Tibial nerve (tissue), 4 donors: ENCODE measurements around the gene ENTPD1. TPM values are rescaled to one million over a fixed set of nuclear protein-coding genes. Genes with fewer than 3 reads are reported as not detected.

Source experiments
- DNase-seq, 2 donors: peaks; one replicate each; pipeline ENCODE4 v3.0.0-alpha.2; 2019; ENCODE audit warnings: low spot score in 2 of 2
- H3K27ac ChIP-seq, 4 donors: fragments of 200-600 bp; sonication (generic) in 3 of 4; one replicate each; pipeline ENCODE4 v1.5.1; 2017 to 2019; ENCODE audit warnings: mild to moderate bottlenecking in 1 of 4
- H3K27me3 ChIP-seq, 2 donors: fragments of 200-600 bp; sonication (generic) in 1 of 2; one replicate each; pipeline versions ENCODE4 v1.5.1 to v1.6.0; 2017 to 2019
- H3K36me3 ChIP-seq, 3 donors: fragments of 200-600 bp; sonication (generic); one replicate each; pipeline ENCODE4 v1.5.1; 2018 to 2019
- H3K4me1 ChIP-seq, 4 donors: fragments of 200-600 bp; sonication (generic) in 3 of 4; one replicate each; pipeline ENCODE4 v1.5.1; 2017 to 2019
- H3K4me3 ChIP-seq, 4 donors: fragments of 200-600 bp; sonication (generic) in 3 of 4; one replicate each; pipeline ENCODE4 v1.5.1; 2017 to 2019; ENCODE audit warnings: mild to moderate bottlenecking in 1 of 4, moderate library complexity in 1 of 4
- H3K9me3 ChIP-seq, 4 donors: fragments of 200-600 bp; sonication (generic) in 3 of 4; one replicate each; pipeline ENCODE4 v1.5.1; 2017 to 2019
- EP300 ChIP-seq, 2 donors: sonication (generic); formaldehyde crosslinking; IDR thresholded peaks; one replicate each; pipeline ENCODE4 v1.6.1; 2017; ENCODE audit warnings: antibody characterized with exemption in 2 of 2, mild to moderate bottlenecking in 1 of 2
- POLR2A ChIP-seq, 2 donors: fragments of 450-650 bp; IDR thresholded peaks; one replicate each; pipeline ENCODE4 v1.6.1; 2017; ENCODE audit warnings: antibody characterized with exemption in 2 of 2, mild to moderate bottlenecking in 2 of 2, moderate library complexity in 2 of 2
- WGBS, 2 donors: methylation state at CpG; one replicate each; pipeline ENCODE4 v1.1.5; 2018; 5-methylcytosine and 5-hydroxymethylcytosine counted together
- total RNA-seq, 4 donors: library from RNA; depleted of rRNA; stranded (reverse); fragments of >200 nt; gene quantifications; one replicate each; pipeline ENCODE4 v1.1.0, GENCODE V29; 2016
- TF ChIP-seq, protein P1 (sequence below), 5 experiments: fragments of 200-600 bp in 3 of 5; fragments of 450-650 bp in 2 of 5; sonication (generic) in 3 of 5; IDR thresholded peaks; one replicate each; pipeline ENCODE4 v1.5.1; 2016 to 2019; ENCODE audit warnings: antibody characterized with exemption in 5 of 5, mild to moderate bottlenecking in 3 of 5, moderate library complexity in 2 of 5

Gene ENTPD1
- total RNA-seq, 4 donors from 2014 or later = 12.6 to 33.0 (median 26.1) TPM

DNA sequence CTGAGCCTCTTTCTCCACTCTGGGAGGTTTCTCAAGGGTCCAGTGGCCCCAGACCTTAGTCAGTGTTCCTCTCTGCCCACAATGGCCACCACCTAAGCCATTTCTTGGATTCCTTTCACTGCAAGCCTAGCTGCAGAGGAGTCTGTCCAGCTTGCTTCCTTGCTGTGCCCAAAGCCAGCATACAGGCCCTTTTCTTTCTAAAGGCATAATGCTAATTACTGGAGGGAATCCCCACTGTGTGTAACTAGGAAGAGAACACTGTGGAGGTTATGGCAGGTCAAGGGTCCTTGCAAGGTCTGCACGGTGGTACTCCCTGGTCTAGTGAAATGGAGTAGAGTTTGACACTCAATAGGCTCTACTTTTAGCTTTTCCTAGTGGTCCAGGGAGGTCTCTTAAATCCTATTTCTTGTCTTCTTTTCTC is 81.4 kb downstream of the ENTPD1 start:
- whole genome bisulfite sequencing, 2 donors = 60 to 61% methylated on average over 1 of the region's 1 CpG
- Histone ChIP-seq H3K27ac (peak overlapping the region in 2 of 4 donors; percentile 18 to 44), H3K4me1 (peaks cover 0 to 20% (median 16%) of the 10 kb centered on the region in 4 donors)

DNA sequence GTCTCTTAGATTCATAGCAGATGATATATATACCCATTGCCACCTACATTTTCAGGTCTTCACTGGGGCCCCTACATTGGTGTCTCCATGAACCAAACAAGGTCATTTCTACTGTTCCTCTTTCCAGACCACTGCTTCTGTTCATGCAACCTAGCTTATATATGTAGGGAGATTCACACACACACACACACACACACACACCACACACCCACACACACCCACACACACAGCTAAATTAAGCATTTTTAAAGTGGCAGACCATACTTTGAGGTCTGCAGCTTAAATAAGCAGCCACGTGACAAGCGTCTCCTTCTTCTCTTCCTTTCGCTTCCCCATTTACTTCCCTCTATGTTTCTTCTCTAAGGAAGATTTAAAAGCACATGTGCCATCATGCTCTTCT is 81.8 kb downstream of the ENTPD1 start:
- H3K4me3 ChIP-seq = no peak overlapping the region
- WGBS, 2 donors = 78 to 91% methylated on average over 3 of the region's 3 CpGs
- no peaks in the 10 kb centered on the region for H3K9me3 ChIP-seq
- H3K27ac ChIP-seq = no peak overlapping the region
- no peak for TF ChIP-seq EP300 (IDR thresholded peaks at IDR 0.05)
- TF ChIP-seq, protein P1, sequence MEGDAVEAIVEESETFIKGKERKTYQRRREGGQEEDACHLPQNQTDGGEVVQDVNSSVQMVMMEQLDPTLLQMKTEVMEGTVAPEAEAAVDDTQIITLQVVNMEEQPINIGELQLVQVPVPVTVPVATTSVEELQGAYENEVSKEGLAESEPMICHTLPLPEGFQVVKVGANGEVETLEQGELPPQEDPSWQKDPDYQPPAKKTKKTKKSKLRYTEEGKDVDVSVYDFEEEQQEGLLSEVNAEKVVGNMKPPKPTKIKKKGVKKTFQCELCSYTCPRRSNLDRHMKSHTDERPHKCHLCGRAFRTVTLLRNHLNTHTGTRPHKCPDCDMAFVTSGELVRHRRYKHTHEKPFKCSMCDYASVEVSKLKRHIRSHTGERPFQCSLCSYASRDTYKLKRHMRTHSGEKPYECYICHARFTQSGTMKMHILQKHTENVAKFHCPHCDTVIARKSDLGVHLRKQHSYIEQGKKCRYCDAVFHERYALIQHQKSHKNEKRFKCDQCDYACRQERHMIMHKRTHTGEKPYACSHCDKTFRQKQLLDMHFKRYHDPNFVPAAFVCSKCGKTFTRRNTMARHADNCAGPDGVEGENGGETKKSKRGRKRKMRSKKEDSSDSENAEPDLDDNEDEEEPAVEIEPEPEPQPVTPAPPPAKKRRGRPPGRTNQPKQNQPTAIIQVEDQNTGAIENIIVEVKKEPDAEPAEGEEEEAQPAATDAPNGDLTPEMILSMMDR (IDR thresholded peaks at IDR 0.05) = no peak
- TF ChIP-seq POLR2A (IDR thresholded peaks at IDR 0.05) = no peak
- peak in 1 of 2 donors; percentile 26 for DNase-seq
- no peaks in the 10 kb centered on the region for H3K36me3 ChIP-seq
- H3K4me1 ChIP-seq = peaks cover 0 to 16% (median 14%) of the 10 kb centered on the region in 4 donors
- no peaks in the 10 kb centered on the region for H3K27me3 ChIP-seq

More for the DNA sequence above, 81.4 kb downstream of the ENTPD1 start:
- no peaks in the 10 kb centered on the region for H3K27me3 ChIP-seq
- no peak overlapping the region for H3K4me3 ChIP-seq
- DNase-seq = no peak
- no peaks in the 10 kb centered on the region for H3K36me3 ChIP-seq
- TF ChIP-seq EP300 (IDR thresholded peaks at IDR 0.05) (no peak), POLR2A (IDR thresholded peaks at IDR 0.05) (no peak)
- TF ChIP-seq, protein P1 (IDR thresholded peaks at IDR 0.05) = no peak
- H3K9me3 ChIP-seq = no peaks in the 10 kb centered on the region

DNA sequence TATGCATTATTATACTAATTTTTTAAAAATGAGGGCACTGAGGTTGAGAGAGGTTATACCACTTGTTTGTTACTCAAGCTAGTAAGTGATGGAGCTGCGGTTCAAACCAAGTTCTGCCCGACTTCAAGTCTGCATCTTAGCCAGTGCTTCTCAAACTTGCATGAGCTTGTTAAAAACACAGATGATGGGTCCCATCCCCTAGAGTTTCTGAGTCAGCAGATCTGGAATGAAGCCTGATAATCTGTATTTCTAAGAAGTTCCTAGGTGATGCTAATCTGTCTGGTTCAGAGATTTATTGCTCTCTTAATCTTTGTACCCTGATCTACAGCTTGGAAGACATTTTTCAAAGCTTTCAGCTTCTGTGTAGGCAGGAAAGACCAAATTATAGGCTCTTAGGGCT is 84.2 kb downstream of the ENTPD1 start:
- no peaks in the 10 kb centered on the region for H3K27me3 ChIP-seq
- H3K9me3 ChIP-seq = no peaks in the 10 kb centered on the region
- peaks cover 0 to under 1% (median 0%) of the 10 kb centered on the region in 3 donors for H3K36me3 ChIP-seq
- DNase-seq = no peak
- WGBS, 2 donors = 85 to 96% methylated on average over 2 of the region's 2 CpGs
- no peak overlapping the region for H3K4me3 ChIP-seq
- no peak for TF ChIP-seq EP300 (IDR thresholded peaks at IDR 0.05)
- TF ChIP-seq, protein P1 (IDR thresholded peaks at IDR 0.05) = no peak
- no peak for TF ChIP-seq POLR2A (IDR thresholded peaks at IDR 0.05)
- no peak overlapping the region for H3K27ac ChIP-seq
- peaks cover 0 to 14% (median 13%) of the 10 kb centered on the region in 4 donors for H3K4me1 ChIP-seq

DNA sequence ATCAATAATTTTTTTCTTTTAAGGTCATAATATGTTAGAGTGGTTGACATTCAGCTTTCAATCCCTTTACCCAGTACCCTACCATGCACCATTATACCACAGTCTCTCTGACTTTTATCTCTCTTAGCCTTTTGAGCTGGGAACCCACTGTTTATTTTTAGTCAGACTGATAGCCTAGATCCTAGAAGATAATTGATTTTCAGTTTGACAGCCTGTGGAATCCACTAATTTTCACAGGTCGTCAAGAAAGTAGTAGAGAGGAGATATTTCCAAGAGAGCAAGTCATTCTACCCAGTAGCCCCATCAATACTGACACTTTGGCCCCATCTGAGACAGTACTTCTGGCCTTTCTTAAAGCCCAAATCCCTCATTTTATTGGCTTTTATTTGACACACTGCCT is 84.7 kb downstream of the ENTPD1 start:
- 61 to 71% methylated on average over 1 of the region's 1 CpG for WGBS, 2 donors
- H3K4me1 ChIP-seq = peaks cover 0 to 14% (median 13%) of the 10 kb centered on the region in 4 donors
- no peak overlapping the region for H3K4me3 ChIP-seq
- peaks cover 0 to 3% (median 0%) of the 10 kb centered on the region in 3 donors for H3K36me3 ChIP-seq
- TF ChIP-seq EP300 (IDR thresholded peaks at IDR 0.05) (no peak), POLR2A (IDR thresholded peaks at IDR 0.05) (no peak)
- TF ChIP-seq, protein P1 (IDR thresholded peaks at IDR 0.05) = no peak
- no peak for DNase-seq
- no peak overlapping the region for H3K27ac ChIP-seq
- no peaks in the 10 kb centered on the region for H3K27me3 ChIP-seq
- H3K9me3 ChIP-seq = no peaks in the 10 kb centered on the region

DNA sequence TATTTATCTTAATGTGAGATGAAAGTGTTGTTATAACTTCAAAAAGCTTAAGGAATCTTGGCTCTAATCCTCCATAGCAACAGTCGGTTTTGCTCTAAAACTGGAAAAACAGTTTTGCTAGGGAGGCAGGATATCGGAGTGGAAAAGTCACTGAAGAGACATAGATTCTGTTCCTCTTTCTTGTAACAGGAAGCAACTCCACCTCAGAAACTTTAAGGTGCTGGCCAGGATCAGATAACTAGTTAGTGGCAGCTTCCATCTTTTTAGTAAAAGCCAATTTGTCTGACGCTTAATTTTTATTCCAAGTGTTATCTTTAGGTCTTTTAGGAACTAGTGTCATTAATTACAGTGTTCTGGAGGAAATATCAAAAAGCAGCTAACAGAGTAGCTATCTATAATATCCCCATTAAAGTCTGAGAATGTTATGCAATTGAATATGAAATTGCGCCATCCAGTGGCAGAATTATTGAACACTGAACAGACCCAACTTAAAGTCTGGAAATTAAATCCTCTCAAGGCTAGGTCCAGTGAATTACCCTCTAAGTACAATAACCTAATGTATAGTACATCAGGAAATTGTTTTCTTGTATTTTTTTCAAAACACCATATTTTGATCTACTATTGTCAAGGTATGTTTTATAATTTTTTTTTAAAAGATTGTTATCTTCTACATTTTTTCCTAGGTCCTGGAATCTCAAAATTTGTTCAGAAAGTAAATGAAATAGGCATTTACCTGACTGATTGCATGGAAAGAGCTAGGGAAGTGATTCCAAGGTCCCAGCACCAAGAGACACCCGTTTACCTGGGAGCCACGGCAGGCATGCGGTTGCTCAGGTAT is 85.9 kb downstream of the ENTPD1 start:
- Histone ChIP-seq H3K9me3 (no peaks in the 10 kb centered on the region), H3K4me1 (peaks cover 0 to 14% (median 8%) of the 10 kb centered on the region in 4 donors), H3K27me3 (no peaks in the 10 kb centered on the region), H3K27ac (peak overlapping the region in 2 of 4 donors; percentile 56 to 58), H3K4me3 (no peak overlapping the region), H3K36me3 (peaks cover 0 to 3% (median 0%) of the 10 kb centered on the region in 3 donors)
- TF ChIP-seq EP300 (IDR thresholded peaks at IDR 0.05) (peak in 1 of 2 donors; percentile 14), POLR2A (IDR thresholded peaks at IDR 0.05) (no peak)
- TF ChIP-seq, protein P1 (IDR thresholded peaks at IDR 0.05) = peak; percentile 50 to 82 (median 58)
- WGBS, 2 donors = 31 to 32% methylated on average over 7 of the region's 7 CpGs
- DNase-seq = peak in 1 of 2 donors; percentile 89
